A549 (cell line): ENCODE measurements around the gene ATP5F1A.

Experiments used
- CBX2 ChIP-seq: fragments of 200-600 bp; sonication (generic); IDR thresholded peaks from 2 replicates; pipeline ENCODE4 v1.6.1; 2016; ENCODE audit warnings: low read depth, mild to moderate bottlenecking, borderline replicate concordance
- CEBPB ChIP-seq, 2 experiments: fragments of >200 bp in 1 of 2; sonication (Bioruptor Twin) in 1 of 2; formaldehyde crosslinking in 1 of 2; IDR thresholded peaks; 2 replicates each; pipeline ENCODE4 v1.6.1; 2012 to 2016
- CHD4 ChIP-seq: fragments of 200-600 bp; sonication (generic); IDR thresholded peaks from 2 replicates; pipeline ENCODE4 v1.6.1; 2016; ENCODE audit warnings: antibody characterized with exemption, mild to moderate bottlenecking, borderline replicate concordance
- EP300 ChIP-seq, 2 experiments: fragments of >200 bp; sonication (Bioruptor Twin); formaldehyde crosslinking; IDR thresholded peaks; 2 replicates in 1 of 2; 3 replicates in 1 of 2; pipeline ENCODE4 v1.6.1; 2016 to 2017
- HOXA7 ChIP-seq: fragments of 250-450 bp; sonication (Bioruptor Pico); IDR thresholded peaks from 2 replicates; pipeline ENCODE4 v1.5.0; 2020; ENCODE audit warnings: mild to moderate bottlenecking, moderate library complexity
- MYC ChIP-seq: IDR thresholded peaks from 2 replicates; pipeline ENCODE4 v1.6.1; 2012; ENCODE audit warnings: mild to moderate bottlenecking, inconsistent platforms, low read length, improper control_type of control experiment, borderline replicate concordance
- POLR2A ChIP-seq: IDR thresholded peaks from 2 replicates; pipeline ENCODE4 v1.6.1; 2012; ENCODE audit warnings: mild to moderate bottlenecking, low read length
- RAD21 ChIP-seq, 2 experiments: fragments of >200 bp in 1 of 2; sonication (Bioruptor Twin) in 1 of 2; formaldehyde crosslinking in 1 of 2; IDR thresholded peaks in 1 of 2; conservative IDR thresholded peaks in 1 of 2; 2 replicates in 1 of 2; 3 replicates in 1 of 2; pipeline ENCODE4 v1.6.1; 2012 to 2018; ENCODE audit warnings: inconsistent platforms in 1 of 2
- RFX5 ChIP-seq: fragments of 450-650 bp; IDR thresholded peaks from 2 replicates; pipeline ENCODE4 v1.7.1; 2014; ENCODE audit warnings: antibody characterized with exemption, mild to moderate bottlenecking, moderate library complexity
- SMC3 ChIP-seq: fragments of >200 bp; sonication (Bioruptor Twin); formaldehyde crosslinking; IDR thresholded peaks from 3 replicates; pipeline ENCODE4 v1.6.1; 2018; ENCODE audit warnings: inconsistent platforms
- ZSCAN20 ChIP-seq: fragments of 250-450 bp; sonication (Bioruptor Pico); IDR thresholded peaks from 2 replicates; pipeline ENCODE4 v1.8.0; 2022; ENCODE audit warnings: mild to moderate bottlenecking, moderate library complexity
- TF ChIP-seq, protein P1 (sequence below): fragments of >200 bp; sonication (Bioruptor Twin); formaldehyde crosslinking; IDR thresholded peaks from 3 replicates; pipeline ENCODE4 v1.5.1; 2016

DNA sequence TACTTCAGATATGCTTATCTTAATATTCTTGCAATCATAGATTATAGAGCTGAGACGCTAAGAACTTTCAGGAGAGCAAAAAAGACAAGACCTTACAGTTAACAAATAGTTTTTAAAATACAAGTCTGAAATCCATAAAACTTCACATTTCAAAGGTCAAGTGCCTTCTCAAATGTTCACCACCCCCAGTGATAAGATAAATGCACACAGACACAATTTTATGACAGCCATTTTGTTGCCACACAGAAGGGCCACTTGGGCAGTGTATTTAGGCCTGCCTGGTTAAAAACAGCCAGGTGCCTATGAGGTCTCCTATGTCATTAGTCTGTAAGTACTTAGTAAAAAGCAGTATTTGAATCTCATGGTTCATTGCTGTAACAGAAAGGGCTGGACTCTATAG lies 17.9 kb downstream of the ATP5F1A start:
- no peak for TF ChIP-seq CEBPB (IDR thresholded peaks at IDR 0.05)
- no peak for TF ChIP-seq CBX2
- TF ChIP-seq, protein P1, sequence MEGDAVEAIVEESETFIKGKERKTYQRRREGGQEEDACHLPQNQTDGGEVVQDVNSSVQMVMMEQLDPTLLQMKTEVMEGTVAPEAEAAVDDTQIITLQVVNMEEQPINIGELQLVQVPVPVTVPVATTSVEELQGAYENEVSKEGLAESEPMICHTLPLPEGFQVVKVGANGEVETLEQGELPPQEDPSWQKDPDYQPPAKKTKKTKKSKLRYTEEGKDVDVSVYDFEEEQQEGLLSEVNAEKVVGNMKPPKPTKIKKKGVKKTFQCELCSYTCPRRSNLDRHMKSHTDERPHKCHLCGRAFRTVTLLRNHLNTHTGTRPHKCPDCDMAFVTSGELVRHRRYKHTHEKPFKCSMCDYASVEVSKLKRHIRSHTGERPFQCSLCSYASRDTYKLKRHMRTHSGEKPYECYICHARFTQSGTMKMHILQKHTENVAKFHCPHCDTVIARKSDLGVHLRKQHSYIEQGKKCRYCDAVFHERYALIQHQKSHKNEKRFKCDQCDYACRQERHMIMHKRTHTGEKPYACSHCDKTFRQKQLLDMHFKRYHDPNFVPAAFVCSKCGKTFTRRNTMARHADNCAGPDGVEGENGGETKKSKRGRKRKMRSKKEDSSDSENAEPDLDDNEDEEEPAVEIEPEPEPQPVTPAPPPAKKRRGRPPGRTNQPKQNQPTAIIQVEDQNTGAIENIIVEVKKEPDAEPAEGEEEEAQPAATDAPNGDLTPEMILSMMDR: no peak
- no peak for TF ChIP-seq HOXA7 (CRISPR knock-in tag)
- TF ChIP-seq EP300 (IDR thresholded peaks at IDR 0.05): no peak
- no peak for TF ChIP-seq POLR2A
- no peak for TF ChIP-seq ZSCAN20 (CRISPR knock-in tag)
- no peak for TF ChIP-seq CHD4
- no peak for TF ChIP-seq SMC3
- no peak for TF ChIP-seq RAD21 (conservative IDR thresholded peaks at IDR 0.05 in 1 of 2, IDR thresholded peaks at IDR 0.05 in 1 of 2)
- no peak for TF ChIP-seq MYC
- TF ChIP-seq RFX5: no peak
